ENCODE measurements around the gene CSNK1G1.
"Not testable (repeated sequence)": the region's sequence is repeated elsewhere in the genome, so short reads cannot be mapped to it uniquely, and the experiment has no call there.

The CSNK1G1 gene

DNA sequence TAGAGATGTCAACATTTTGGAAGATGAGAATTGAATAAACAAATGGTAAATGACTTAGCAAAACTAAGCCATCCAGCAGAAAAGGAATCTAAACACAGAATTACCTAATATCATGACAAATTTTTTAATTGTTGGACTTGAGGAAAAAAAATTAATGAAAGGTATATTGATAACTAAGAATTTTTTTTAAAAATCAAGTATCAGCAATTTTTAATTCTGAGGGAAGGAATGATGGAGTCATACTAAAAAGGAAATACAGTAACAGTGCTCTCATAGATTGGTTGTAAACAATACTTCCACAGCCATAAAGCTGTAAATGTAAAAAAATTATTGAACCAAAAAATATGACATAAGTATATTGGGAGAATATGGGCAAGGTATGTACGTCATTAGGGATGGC, 68.0 kb downstream of the CSNK1G1 start:
- DNase-seq (ENCODE audit: low read depth): no peak

DNA sequence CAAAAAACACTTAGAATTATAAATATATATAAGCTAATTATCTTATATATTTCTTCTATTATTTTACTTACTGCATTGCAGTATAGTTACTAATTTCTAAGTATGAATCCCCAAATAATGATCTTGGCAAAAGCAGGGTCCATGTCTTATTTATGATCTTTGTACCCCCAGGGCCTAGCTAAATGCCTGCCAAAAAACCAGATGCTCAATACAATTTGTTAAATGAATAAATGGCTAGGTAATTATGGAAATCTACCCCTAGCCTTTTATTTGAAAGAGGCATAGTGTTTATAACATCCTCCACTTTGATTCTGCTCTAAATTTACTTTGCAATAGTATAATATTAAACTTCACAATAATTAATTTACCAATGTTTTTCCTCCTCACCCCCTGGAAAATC, 69.5 kb downstream of the CSNK1G1 start:
- no peak for DNase-seq (ENCODE audit: low read depth)

DNA sequence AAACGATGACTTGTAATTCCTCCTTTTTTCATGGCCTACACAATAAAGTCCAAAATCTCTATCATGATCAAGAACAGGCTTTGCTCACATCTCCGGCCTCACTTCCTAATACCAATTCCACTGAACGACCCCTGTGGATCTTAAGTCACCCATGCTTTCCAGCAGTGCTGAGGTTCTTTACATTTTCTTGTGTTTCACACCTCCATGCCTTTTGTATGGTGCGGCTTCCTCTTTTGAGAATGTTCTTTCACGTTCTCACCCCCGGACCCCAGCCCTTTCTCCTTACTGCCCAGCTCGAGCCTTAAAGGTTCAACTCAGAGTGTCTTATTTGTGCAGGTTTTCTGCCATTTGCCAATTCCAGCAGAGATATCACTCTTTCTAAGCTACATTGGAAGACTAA, 70.1 kb downstream of the CSNK1G1 start:
- DNase-seq (ENCODE audit: low read depth): no peak

DNA sequence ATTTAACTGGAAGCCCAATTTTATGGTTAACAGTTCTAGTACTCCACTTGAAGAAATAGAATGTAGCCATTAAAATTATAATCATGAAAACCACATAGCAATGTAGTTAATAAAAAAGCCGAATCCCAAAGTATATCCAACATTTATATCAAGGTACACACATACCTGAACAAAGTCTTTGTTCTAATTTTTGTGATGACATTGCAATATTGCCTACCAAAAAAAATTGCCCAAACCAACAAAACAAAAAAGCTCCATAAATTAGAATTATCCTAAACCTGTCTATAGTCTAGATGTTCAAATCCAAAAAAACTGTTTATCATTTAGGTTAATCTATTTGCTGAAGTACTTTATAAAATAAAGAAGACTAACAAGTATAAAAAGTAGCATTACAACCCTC, 70.8 kb downstream of the CSNK1G1 start:
- DNase-seq (ENCODE audit: low read depth): no peak

DNA sequence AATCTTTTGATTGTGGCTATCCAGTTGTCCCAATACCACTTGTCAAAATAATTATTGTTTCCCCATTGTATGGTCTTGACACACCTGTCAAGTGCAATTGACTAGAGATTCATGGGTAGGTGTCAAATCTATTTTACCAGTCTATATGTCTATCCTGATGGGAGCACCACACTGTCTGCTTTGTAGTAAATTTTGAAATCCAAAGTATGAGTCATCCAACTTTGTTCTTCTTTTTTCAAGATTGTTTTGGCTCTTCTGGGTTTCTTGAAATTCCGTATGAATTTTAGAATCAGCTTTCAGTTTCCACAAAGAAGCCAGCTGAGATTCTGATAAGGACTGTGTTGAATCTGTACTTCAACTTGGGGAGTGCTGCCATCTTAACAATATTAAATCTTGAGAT, 71.9 kb downstream of the CSNK1G1 start:
- no peak for DNase-seq (ENCODE audit: low read depth)

DNA sequence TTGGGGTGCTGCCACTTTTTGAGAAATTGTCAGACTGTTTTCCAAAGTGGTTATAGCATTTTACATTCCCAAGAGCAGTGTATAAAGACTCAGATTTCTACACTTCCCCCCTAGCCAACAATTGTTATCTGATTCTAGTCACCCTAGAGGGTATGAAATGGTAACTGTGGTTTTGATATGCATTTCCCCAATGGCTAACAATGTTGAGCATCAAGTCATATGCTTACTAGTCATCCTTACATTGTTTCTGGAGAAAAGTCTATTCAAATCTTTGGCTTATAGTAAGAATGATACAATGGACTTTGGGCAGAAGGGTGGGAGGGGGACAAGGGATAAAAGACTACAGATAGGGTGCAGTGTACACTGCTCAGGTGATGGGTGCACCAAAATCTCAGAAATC, 73.3 kb downstream of the CSNK1G1 start:
- DNase-seq (ENCODE audit: low read depth): no peak

DNA sequence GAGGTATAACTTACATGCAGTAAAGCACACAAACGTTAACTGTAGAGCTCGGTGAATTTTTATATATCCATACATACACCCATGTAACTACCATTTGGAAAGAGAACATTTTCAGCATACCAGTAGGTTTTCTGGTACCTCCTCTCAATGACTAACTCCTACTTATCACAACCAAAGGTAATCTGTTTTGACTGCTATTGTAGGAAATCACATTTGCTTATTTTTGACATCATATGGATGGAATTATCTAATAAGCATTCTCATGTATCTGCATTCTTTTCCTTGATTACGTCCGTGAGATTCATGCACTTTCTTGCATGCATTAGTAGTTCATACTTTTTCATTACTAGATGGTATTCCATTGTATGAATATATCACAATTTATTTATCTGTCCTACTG, 76.8 kb downstream of the CSNK1G1 start:
- DNase-seq (ENCODE audit: low read depth): no peak

DNA sequence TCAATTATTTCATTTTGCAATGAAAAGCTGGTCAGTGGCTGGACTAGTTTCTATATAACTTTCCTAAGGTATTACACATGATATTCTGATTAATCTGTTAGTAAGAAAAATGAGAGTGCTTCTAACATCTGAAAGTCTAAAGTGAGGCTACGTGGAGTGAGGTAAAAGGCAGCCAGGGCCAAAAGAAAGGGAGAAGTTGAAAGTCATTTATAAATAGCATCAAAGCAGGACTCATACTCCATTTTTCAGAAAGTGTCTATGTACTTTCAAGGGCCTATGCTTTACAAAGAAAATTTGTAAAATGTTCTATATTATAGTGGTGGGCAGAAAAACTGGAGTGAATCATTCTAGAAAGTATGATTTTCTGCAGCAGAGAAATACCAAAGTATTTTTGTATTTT, 80.0 kb downstream of the CSNK1G1 start:
- no peak for DNase-seq (ENCODE audit: low read depth)

DNA sequence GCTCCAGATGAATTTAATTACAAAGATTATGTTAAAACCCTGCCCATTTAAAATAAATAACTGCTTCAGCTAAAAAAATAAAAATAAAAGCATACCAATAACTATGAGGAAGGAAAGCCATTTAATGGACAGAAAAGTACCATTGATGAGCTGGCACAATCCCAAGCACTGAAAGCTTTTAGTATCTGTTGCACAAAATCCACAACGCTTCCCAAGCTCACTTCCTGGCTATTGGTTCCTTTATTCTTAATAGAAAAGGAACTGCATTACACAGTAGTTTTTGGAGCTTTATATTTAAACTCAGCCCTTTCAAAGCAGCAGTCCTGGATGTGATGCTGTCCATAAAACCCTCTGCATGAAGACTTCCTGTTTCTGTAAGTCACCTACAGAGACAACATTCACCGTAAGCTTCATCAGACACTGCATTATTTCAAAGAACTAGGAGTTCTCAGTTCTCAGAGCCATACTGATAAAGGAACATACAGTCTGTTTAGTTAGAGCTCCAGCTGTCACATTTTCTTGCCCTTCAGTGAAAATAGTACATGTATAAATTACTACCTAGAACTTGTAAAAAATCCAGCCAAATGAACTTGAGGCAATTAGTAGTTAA, 81.5 kb downstream of the CSNK1G1 start:
- no peak for DNase-seq (ENCODE audit: low read depth)

DNA sequence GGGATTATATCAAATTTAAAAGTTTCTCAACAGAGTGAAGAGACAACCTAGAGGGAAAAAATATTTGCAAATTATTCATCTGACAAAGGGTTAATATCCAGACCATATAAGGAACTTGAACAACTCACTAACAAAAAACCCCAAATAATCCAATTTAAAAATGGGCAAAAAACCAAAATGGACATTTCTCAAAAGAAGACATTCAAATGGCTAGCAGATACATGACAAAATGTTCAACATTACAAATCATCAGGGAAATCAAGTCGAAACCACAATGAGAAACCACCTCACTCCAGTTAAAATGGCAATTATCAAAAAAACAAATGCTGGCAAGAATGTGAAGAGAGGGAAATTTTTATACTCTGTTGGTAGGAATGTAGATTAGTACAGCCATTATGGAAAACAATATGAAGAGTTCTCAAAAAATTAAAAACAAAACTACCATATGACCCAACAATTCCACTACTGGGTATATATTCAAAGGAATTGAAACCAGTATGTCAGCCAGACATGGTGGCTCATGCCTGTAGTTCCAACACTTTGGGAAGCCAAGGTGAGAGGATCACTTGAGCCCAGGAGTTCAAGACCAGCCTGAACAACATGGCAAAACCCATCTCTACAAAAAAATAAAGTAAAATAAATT, 88.5 kb downstream of the CSNK1G1 start:
- DNase-seq (ENCODE audit: low read depth): no peak

DNA sequence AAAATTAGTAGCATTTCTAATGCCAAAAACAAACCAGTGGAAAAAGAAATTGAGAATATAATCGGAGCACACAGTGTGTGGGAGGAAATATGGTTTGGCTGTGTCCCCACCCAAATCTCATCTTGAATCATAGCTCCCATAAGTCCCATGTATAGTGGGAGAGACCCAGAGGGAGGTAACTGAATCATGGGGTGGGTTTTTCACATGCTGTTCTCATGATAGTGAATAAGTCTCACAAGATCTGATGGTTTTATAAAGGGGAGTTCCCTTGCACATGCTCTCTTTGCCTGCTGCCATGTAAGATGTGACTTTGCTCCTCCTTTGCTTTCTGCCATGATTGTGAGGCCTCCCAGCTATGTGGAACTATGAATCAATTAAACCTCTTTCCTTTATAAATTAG, 90.8 kb downstream of the CSNK1G1 start:
- not testable (repeated sequence) for DNase-seq (ENCODE audit: low read depth)

DNA sequence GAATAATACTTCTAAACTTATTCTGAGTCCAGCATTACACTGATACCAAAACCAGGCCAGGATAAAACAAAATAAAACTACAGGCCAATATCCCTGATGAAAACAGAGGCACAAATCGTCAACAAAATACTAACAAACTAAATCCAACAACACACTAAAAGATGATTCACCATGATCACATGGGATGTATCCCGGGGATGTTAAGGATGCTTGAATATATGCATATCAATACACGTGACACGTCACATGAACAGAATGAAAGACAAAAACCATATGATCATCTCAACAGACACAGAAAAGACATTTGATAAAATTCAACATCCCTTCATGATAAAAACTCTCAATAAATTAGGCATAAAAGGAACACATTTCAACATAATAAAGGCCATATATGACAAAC, 91.5 kb downstream of the CSNK1G1 start:
- no peak for DNase-seq (ENCODE audit: low read depth)

DNA sequence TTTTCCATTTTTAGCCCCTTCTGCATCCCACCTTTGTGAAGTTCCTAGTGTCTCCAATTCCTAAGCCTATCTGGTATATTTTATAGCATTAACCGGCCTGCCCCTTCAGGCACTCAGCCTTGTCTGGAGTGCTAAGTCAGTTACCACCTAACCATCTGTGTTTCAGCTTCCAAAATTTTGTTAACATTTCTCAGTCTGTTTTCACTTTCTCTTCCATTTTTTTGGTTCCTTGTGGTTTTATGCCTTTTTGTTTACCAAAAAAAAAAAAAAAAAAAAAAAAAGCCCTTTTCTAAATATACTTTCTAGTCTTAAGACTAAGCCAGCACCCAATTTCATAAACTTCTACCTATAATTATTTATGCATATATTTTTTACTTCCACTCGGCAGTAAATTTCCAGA, 92.4 kb downstream of the CSNK1G1 start:
- no peak for DNase-seq (ENCODE audit: low read depth)

DNA sequence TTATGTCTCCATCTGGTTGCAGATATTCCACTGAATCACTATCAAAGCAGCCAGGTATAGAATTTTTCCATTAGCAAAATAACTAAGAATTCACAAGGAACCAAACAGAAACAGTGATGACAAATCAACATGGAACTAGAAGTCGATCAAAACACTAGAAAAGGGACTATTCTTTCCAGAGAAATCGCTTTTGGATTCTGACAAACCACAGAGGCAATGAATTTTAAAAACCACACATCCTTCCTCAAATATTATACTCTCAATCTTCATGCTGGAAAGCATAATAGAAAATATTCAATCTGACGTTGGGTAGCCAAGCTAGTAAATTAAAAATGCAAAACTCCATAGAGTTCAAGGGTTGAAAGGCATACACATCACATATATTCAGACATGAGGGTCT, 99.9 kb downstream of the CSNK1G1 start:
- no peak for DNase-seq (ENCODE audit: low read depth)

DNA sequence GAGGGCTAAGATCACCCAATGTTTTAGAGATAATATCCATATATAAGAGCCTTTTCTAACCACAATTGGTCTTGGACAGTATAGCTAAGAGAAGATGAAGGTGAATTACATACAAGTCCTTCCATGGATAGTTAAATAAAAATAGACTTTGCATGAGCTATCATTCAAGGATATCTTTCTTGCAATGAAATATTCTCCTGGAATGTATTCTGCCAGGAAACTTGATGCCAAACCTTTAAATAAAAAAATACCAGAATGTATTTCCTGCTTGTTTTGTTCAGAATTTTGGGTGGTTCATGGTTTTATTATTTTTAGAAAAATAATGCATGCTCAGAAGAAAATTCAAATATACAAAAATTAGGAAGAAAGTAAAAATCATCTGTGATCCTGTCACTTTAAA, 104.3 kb downstream of the CSNK1G1 start:
- no peak for DNase-seq (ENCODE audit: low read depth)

DNA sequence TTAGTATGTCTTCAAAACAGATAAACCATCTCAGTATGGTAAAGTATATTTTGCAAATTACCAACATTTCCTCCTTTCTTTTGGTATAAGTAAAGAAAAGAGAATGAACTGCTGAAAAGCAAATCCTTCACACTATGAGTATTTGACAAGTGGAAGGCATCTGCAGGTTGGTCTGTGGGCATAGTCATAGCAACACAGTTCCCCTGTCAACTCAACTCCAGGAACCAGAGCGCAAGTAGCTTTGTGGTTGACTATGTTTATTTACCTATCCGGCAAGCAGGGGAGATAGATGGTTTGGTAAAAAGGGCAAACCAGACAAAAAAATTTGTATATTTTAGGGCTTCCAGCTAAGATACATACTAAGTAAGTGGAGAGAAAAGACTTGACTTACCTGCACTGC, 104.9 kb downstream of the CSNK1G1 start:
- no peak for DNase-seq (ENCODE audit: low read depth)

DNA sequence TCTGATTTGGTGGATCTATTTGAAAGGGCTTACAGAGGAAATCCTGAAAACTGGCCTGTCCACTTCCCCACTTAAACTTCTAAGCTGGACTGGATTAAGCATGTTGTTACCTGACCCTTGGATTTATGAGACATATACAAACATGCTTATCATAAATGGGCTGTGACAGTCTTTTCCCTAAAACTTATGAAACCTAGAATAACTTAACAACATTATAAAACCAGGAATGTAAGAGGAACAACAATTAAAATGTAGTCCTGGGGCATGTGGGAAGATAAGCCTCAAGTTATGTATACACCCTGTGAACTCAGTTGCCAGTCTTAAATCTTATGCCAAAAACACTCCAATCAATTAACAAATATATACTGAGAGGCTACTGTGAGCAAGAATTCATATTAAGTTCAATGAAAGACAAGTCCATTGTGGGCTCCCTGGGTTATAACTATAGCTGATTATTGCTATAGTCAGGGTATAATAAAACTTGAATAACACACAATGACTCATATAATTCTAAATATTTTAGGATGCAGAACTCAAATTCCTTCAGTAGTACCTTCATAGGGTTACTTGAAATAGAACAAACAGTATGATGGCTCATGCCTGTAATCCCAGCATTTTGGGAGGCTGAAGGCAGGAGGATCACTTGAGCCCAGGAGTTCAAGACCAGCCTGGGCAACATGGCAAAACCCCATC, 105.9 kb downstream of the CSNK1G1 start:
- DNase-seq (ENCODE audit: low read depth): no peak

DNA sequence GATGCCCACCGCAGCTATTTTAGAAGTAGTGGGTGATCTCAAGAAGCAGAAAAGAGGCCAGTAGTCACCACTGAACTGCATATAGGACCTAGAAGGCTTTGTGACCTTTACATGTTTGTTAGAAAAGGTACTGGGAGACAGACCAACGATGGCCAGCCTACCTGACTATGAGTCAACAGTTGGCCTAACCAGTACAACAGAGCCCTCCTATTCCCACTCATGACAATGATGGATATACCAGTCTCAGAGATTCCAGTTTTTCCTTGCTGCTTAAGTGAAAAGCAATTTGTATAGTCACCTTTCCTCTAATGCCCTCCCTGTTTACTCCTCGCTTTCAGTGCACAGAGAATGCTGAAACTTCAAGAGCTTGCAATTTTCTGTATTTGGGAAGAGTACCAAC, 106.6 kb downstream of the CSNK1G1 start:
- no peak for DNase-seq (ENCODE audit: low read depth)

DNA sequence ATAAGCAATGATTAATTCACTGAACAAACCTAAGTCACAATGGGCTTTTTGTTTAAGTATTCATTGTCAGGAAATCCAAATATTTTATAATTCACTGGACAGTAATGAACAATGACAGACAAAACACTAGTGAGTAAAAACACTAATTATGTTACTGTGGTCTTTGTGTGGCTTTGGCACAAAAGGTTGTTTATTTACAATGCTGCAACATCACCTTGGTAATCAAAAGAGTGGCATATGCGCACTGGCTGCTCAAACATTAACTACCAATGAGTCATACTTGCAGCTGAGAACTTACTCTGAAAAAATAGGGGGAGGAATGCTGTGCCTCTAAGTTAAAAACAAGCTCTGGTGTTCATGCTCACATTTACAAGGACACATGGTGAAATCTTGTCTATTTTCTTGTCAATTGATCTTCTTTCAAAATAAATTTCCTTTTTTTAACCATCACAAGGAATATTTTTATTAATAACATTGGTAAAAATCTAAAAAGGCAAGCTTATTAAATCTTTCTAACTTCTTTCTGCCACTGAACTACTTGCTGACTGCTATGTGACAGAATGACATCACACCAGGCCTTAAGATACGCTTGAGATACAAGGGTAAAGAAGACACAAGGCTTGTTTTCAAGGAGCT, 107.9 kb downstream of the CSNK1G1 start:
- peak; percentile 14 for DNase-seq (ENCODE audit: low read depth)

DNA sequence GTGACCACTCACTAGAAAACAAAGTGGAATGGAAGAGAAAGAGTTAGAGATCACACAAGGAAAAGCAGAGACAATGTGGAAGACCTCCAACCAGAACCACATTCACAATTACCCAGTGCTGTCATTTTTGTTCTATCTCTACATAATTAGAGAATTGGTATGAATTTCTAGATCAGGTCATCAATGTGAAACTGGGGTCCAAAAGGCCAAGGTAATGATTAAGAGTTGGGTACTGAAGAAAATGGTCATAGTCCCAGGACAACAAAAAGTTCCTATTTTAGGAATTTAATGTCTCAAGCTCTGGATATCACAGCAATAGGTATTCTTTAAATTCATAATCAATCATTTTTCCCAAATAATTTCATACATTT, 108.5 kb downstream of the CSNK1G1 start:
- no peak for DNase-seq (ENCODE audit: low read depth)

DNA sequence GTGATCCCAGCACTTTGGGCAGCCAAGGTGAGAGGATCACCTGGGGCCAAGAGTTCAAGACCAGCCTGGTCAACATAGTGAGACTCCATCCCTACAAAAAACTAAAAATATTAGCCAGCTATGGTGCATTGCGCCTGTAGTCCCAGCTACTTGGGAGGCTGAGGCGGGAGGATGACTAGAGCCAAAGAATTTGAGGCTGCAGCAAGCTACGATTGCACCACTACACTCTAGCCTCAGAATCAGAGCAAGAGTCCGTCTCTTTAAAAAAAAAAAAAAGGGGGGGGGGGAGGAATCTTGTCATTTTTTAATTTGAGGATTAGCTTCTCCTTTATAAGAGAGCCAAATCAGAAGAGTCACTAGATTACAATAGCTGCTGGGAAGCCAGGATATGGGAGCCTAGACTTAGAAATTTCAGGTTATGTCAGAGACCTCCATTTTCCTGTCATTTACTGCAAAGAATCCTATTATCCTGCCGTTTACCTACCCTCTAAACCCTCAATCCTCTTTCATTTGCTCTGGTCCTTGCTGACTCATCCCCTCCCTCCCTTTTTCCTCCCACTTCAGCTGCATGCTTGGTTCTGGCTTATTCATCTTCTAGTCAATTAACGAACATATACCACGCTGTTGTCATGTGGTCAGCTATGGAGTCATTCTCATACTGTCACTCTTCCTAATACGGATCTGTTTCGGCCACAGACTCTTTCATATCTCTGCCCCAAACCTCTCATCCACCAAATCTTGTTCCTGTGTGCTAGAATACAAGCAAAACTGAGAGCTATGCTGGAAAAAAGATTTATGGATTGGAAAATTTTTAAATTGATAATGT, 109.4 kb downstream of the CSNK1G1 start:
- DNase-seq (ENCODE audit: low read depth): peak; percentile 14

DNA sequence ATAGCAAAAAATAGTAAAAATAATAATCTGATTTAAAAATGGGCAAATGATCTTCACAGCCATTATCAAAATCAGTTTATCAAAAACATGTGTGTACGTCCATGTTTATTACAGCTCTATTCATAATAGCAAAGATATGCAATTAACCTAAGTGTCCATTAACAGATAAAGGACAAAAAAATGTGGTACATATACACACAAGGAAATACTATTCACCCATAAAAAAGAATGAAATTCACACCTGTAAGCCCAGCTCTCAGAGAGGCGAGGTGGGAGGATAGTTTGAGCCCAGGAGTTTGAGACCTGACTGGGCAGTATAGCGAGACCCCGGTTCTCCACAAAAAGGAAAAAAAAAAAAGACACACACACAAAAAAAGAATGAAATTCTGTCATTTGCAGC, 110.6 kb downstream of the CSNK1G1 start:
- DNase-seq (ENCODE audit: low read depth): no peak
